HEK293 (cell line): ENCODE results near the gene PRKD1.

ENCODE experiments used
- BCL11B ChIP-seq: fragments of 450-650 bp; formaldehyde crosslinking; IDR thresholded peaks from 2 replicates; pipeline ENCODE4 v1.5.1; 2016; ENCODE audit warnings: low read depth, missing biosample characterization, missing genetic modification characterization
- FEZF1 ChIP-seq: fragments of 450-650 bp; formaldehyde crosslinking; IDR thresholded peaks from 2 replicates; pipeline ENCODE4 v1.5.1; 2016; ENCODE audit warnings: missing biosample characterization, missing genetic modification characterization
- GFI1B ChIP-seq: fragments of 450-650 bp; formaldehyde crosslinking; IDR thresholded peaks from 2 replicates; pipeline ENCODE4 v1.5.1; 2016; ENCODE audit warnings: missing biosample characterization, missing genetic modification characterization
- GLI2 ChIP-seq: fragments of 450-650 bp; formaldehyde crosslinking; IDR thresholded peaks from 2 replicates; pipeline ENCODE4; 2017; ENCODE audit warnings: missing biosample characterization, missing genetic modification characterization, low read depth, borderline replicate concordance
- HOXA7 ChIP-seq: sonication (generic); formaldehyde crosslinking; IDR thresholded peaks from 2 replicates; pipeline ENCODE4 v1.8.1; 2022; ENCODE audit warnings: missing genetic modification reagents, borderline replicate concordance
- KLF1 ChIP-seq: fragments of 450-650 bp; formaldehyde crosslinking; IDR thresholded peaks from 2 replicates; pipeline ENCODE4 v1.5.1; 2016; ENCODE audit warnings: missing biosample characterization, missing genetic modification characterization
- MZF1 ChIP-seq: fragments of 450-650 bp; formaldehyde crosslinking; IDR thresholded peaks from 2 replicates; pipeline ENCODE4 v1.5.1; 2017; ENCODE audit warnings: missing biosample characterization, missing genetic modification characterization, borderline replicate concordance
- OSR2 ChIP-seq: fragments of 450-650 bp; formaldehyde crosslinking; IDR thresholded peaks from 2 replicates; pipeline ENCODE4 v1.5.1; 2016; ENCODE audit warnings: missing biosample characterization, missing genetic modification characterization
- OVOL3 ChIP-seq: fragments of 450-650 bp; formaldehyde crosslinking; IDR thresholded peaks from 2 replicates; pipeline ENCODE4 v1.5.1; 2016; ENCODE audit warnings: missing biosample characterization, missing genetic modification characterization
- REST ChIP-seq: fragments of 450-650 bp; formaldehyde crosslinking; IDR thresholded peaks from 2 replicates; pipeline ENCODE4 v1.5.1; 2016; ENCODE audit warnings: missing biosample characterization, missing genetic modification characterization
- SCRT2 ChIP-seq: fragments of 450-650 bp; formaldehyde crosslinking; IDR thresholded peaks from 2 replicates; pipeline ENCODE4 v1.5.1; 2016; ENCODE audit warnings: missing biosample characterization, missing genetic modification characterization
- SP2 ChIP-seq: fragments of 450-650 bp; formaldehyde crosslinking; IDR thresholded peaks from 2 replicates; pipeline ENCODE4 v1.5.1; 2016; ENCODE audit warnings: missing biosample characterization, missing genetic modification characterization
- YY1 ChIP-seq: fragments of 450-650 bp; formaldehyde crosslinking; IDR thresholded peaks from 2 replicates; pipeline ENCODE4 v1.5.1; 2018; ENCODE audit warnings: missing biosample characterization, missing genetic modification characterization
- ZBTB17 ChIP-seq: fragments of 450-650 bp; formaldehyde crosslinking; IDR thresholded peaks from 2 replicates; pipeline ENCODE4 v1.5.1; 2016; ENCODE audit warnings: missing biosample characterization, missing genetic modification characterization
- ZBTB8A ChIP-seq: fragments of 450-650 bp; formaldehyde crosslinking; IDR thresholded peaks from 2 replicates; pipeline ENCODE4 v1.5.1; 2016; ENCODE audit warnings: missing biosample characterization, missing genetic modification characterization
- ZEB2 ChIP-seq: fragments of 450-650 bp; formaldehyde crosslinking; IDR thresholded peaks from 2 replicates; pipeline ENCODE4 v1.5.1; 2016; ENCODE audit warnings: missing biosample characterization, missing genetic modification characterization
- ZFP41 ChIP-seq: fragments of 450-650 bp; formaldehyde crosslinking; IDR thresholded peaks from 2 replicates; pipeline ENCODE4 v1.5.1; 2016; ENCODE audit warnings: missing biosample characterization, missing genetic modification characterization, borderline replicate concordance
- ZNF10 ChIP-seq: fragments of 450-650 bp; formaldehyde crosslinking; IDR thresholded peaks from 2 replicates; pipeline ENCODE4 v1.5.1; 2017; ENCODE audit warnings: missing biosample characterization, missing genetic modification characterization
- ZNF133 ChIP-seq: fragments of 450-650 bp; formaldehyde crosslinking; IDR thresholded peaks from 2 replicates; pipeline ENCODE4 v1.5.1; 2016; ENCODE audit warnings: missing biosample characterization, missing genetic modification characterization
- ZNF169 ChIP-seq: fragments of 450-650 bp; formaldehyde crosslinking; IDR thresholded peaks from 2 replicates; pipeline ENCODE4 v1.5.1; 2016; ENCODE audit warnings: missing biosample characterization, missing genetic modification characterization
- ZNF223 ChIP-seq: fragments of 450-650 bp; formaldehyde crosslinking; IDR thresholded peaks from 2 replicates; pipeline ENCODE4 v1.5.1; 2016; ENCODE audit warnings: missing biosample characterization, missing genetic modification characterization
- ZNF274 ChIP-seq, 2 experiments: fragments of 200-500 bp in 1 of 2; fragments of 450-650 bp in 1 of 2; sonication (Bioruptor generic) in 1 of 2; formaldehyde crosslinking in 1 of 2; IDR thresholded peaks; 2 replicates each; pipeline versions ENCODE4 v1.5.1 to v1.6.1; 2014 to 2016; ENCODE audit warnings: borderline replicate concordance in 1 of 2, inconsistent platforms in 1 of 2, low read length in 1 of 2, missing biosample characterization in 1 of 2, missing genetic modification characterization in 1 of 2
- ZNF366 ChIP-seq: fragments of 450-650 bp; formaldehyde crosslinking; conservative IDR thresholded peaks from 2 replicates; pipeline ENCODE4 v1.5.1; 2016; ENCODE audit warnings: missing biosample characterization, missing genetic modification characterization
- ZNF391 ChIP-seq: fragments of 450-650 bp; formaldehyde crosslinking; IDR thresholded peaks from 2 replicates; pipeline ENCODE4 v1.5.1; 2016; ENCODE audit warnings: low read depth, missing biosample characterization, missing genetic modification characterization, borderline replicate concordance
- ZNF404 ChIP-seq: fragments of 450-650 bp; formaldehyde crosslinking; IDR thresholded peaks from 2 replicates; pipeline ENCODE4 v1.5.1; 2017; ENCODE audit warnings: missing biosample characterization, missing genetic modification characterization
- ZNF624 ChIP-seq: fragments of 450-650 bp; formaldehyde crosslinking; IDR thresholded peaks from 2 replicates; pipeline ENCODE4 v1.5.1; 2017; ENCODE audit warnings: missing biosample characterization, missing genetic modification characterization
- ZNF645 ChIP-seq: fragments of 450-650 bp; formaldehyde crosslinking; IDR thresholded peaks from 2 replicates; pipeline ENCODE4; 2016; ENCODE audit warnings: missing biosample characterization, missing genetic modification characterization
- ZNF654 ChIP-seq: fragments of 450-650 bp; formaldehyde crosslinking; IDR thresholded peaks from 2 replicates; pipeline ENCODE4 v1.5.1; 2016; ENCODE audit warnings: low read depth, missing biosample characterization, missing genetic modification characterization
- ZNF660 ChIP-seq: fragments of 450-650 bp; IDR thresholded peaks from 2 replicates; pipeline ENCODE4 v1.5.1; 2018; ENCODE audit warnings: missing biosample characterization, mild to moderate bottlenecking, missing genetic modification characterization
- ZNF677 ChIP-seq: fragments of 450-650 bp; IDR thresholded peaks from 2 replicates; pipeline ENCODE4 v1.5.0; 2018; ENCODE audit warnings: missing biosample characterization, mild to moderate bottlenecking, missing genetic modification characterization, moderate library complexity
- ZNF701 ChIP-seq: fragments of 450-650 bp; formaldehyde crosslinking; IDR thresholded peaks from 2 replicates; pipeline ENCODE4 v1.5.1; 2016; ENCODE audit warnings: missing biosample characterization, missing genetic modification characterization
- ZNF704 ChIP-seq: fragments of 450-650 bp; formaldehyde crosslinking; IDR thresholded peaks from 2 replicates; pipeline ENCODE4 v1.5.1; 2016; ENCODE audit warnings: missing biosample characterization, missing genetic modification characterization
- ZNF768 ChIP-seq: fragments of 450-650 bp; formaldehyde crosslinking; IDR thresholded peaks from 2 replicates; pipeline ENCODE4 v1.5.1; 2018; ENCODE audit warnings: missing biosample characterization, mild to moderate bottlenecking, missing genetic modification characterization

Gene PRKD1

GRCh38 chr14:29805415-29806123, 122.1 kb downstream of the PRKD1 start (continued):
- no peak for TF ChIP-seq REST (tag by site-specific recombination)
- no peak for TF ChIP-seq SP2 (tag by site-specific recombination)
- TF ChIP-seq ZNF391, result no peak
- peak; percentile 95 for TF ChIP-seq ZNF366
- peak; percentile 40; the same call in 1 of the 2 replicates for TF ChIP-seq ZBTB8A (tag by site-specific recombination)
- peak; percentile 55; the same call in 1 of the 2 replicates for TF ChIP-seq SCRT2 (tag by site-specific recombination)
- TF ChIP-seq ZFP41 (tag by site-specific recombination), result no peak
- peak; percentile 95 for TF ChIP-seq ZEB2
- no peak for TF ChIP-seq ZNF133 (tag by site-specific recombination)
- no peak for TF ChIP-seq KLF1 (tag by site-specific recombination)
- TF ChIP-seq YY1 (tag by site-specific recombination), result no peak
- TF ChIP-seq OVOL3 (tag by site-specific recombination), result no peak
- peak; percentile 65; the same call in 1 of the 2 replicates for TF ChIP-seq FEZF1
- no peak for TF ChIP-seq ZNF704 (tag by site-specific recombination)
- TF ChIP-seq ZBTB17 (tag by site-specific recombination), result peak; percentile 99
- no peak for TF ChIP-seq ZNF274 (IDR thresholded peaks at IDR 0.05; ENCODE audit: low read length)
- no peak for TF ChIP-seq ZNF274 (tag by site-specific recombination; IDR thresholded peaks at IDR 0.05; ENCODE audit: borderline replicate concordance)
- no peak for TF ChIP-seq ZNF654 (tag by site-specific recombination)
- no peak for TF ChIP-seq GLI2 (tag by site-specific recombination)
- no peak for TF ChIP-seq ZNF223
- TF ChIP-seq ZNF645 (tag by site-specific recombination), result no peak
- no peak for TF ChIP-seq HOXA7
- TF ChIP-seq ZNF624, result no peak
- TF ChIP-seq MZF1 (tag by site-specific recombination), result peak; percentile 84
- TF ChIP-seq ZNF768 (tag by site-specific recombination), result no peak
- TF ChIP-seq ZNF169 (tag by site-specific recombination), result no peak
- peak; percentile 36; the same call in 1 of the 2 replicates for TF ChIP-seq OSR2
- TF ChIP-seq GFI1B (tag by site-specific recombination), result no peak
- TF ChIP-seq ZNF404 (tag by site-specific recombination), result no peak
- no peak for TF ChIP-seq ZNF701 (tag by site-specific recombination)
- peak; percentile 88 for TF ChIP-seq ZNF10 (tag by site-specific recombination)
- TF ChIP-seq ZNF677 (tag by site-specific recombination), result no peak
- peak; percentile 21; the same call in 1 of the 2 replicates for TF ChIP-seq ZNF660 (tag by site-specific recombination)
- no peak for TF ChIP-seq BCL11B (tag by site-specific recombination)
- TF ChIP-seq, all 188 proteins: peak for 50
